Nephron (organoid): ENCODE results near the gene DCAF6.

Source experiments
- H3K27ac Mint-ChIP-seq, 3 experiments: 2 replicates each; pipeline ENCODE4 v1.8.0; 2020; ENCODE audit warnings: mixed read lengths in 3 of 3, mild to moderate bottlenecking in 2 of 3, moderate library complexity in 1 of 3
- H3K27me3 Mint-ChIP-seq: 2 replicates; pipeline ENCODE4 v1.8.0; 2021; ENCODE audit warnings: low read depth, mild to moderate bottlenecking, moderate library complexity, mixed read lengths
- H3K36me3 Mint-ChIP-seq: 2 replicates; pipeline ENCODE4 v1.8.0; 2020; ENCODE audit warnings: low read depth, mixed read lengths
- H3K4me1 Mint-ChIP-seq: 2 replicates; pipeline ENCODE4 v1.8.0; 2020; ENCODE audit warnings: mixed read lengths
- H3K4me3 Mint-ChIP-seq, 3 experiments: 2 replicates each; pipeline ENCODE4 v1.8.0; 2020; ENCODE audit warnings: mild to moderate bottlenecking in 3 of 3, mixed read lengths in 3 of 3, moderate library complexity in 2 of 3
- H3K9me3 Mint-ChIP-seq: 2 replicates; pipeline ENCODE4 v1.8.0; 2020; ENCODE audit warnings: mixed read lengths
- CTCF ChIP-seq, 3 experiments: fragments of 200-600 bp; sonication (generic); IDR thresholded peaks; one replicate each; pipeline ENCODE4 v1.5.0; 2021; ENCODE audit warnings: antibody characterized with exemption in 3 of 3; ENCODE audit not compliant: unreplicated experiment in 3 of 3

Gene DCAF6

GRCh38 chr1:167899253-167899681, 37.2 kb upstream of the DCAF6 start:
- no peaks in the 10 kb centered on the region for H3K36me3 Mint-ChIP-seq
- no peak overlapping the region for H3K27ac Mint-ChIP-seq
- H3K9me3 Mint-ChIP-seq: no peaks in the 10 kb centered on the region
- H3K4me3 Mint-ChIP-seq: no peak overlapping the region
- peaks cover 5% of the 10 kb centered on the region for H3K4me1 Mint-ChIP-seq
- TF ChIP-seq CTCF (IDR thresholded peaks at IDR 0.05; ENCODE audit: unreplicated experiment in 3 of 3): no peak
- no peaks in the 10 kb centered on the region for H3K27me3 Mint-ChIP-seq

- no peak for TF ChIP-seq CTCF (IDR thresholded peaks at IDR 0.05; ENCODE audit: unreplicated experiment in 3 of 3)
- no peak overlapping the region for H3K27ac Mint-ChIP-seq
- no peak overlapping the region for H3K4me3 Mint-ChIP-seq
- no peaks in the 10 kb centered on the region for H3K27me3 Mint-ChIP-seq
- H3K9me3 Mint-ChIP-seq: no peaks in the 10 kb centered on the region
- H3K4me1 Mint-ChIP-seq: peaks cover 21% of the 10 kb centered on the region
- H3K36me3 Mint-ChIP-seq: no peaks in the 10 kb centered on the region
Observed at GRCh38 chr1:167900907-167901306, 35.6 kb upstream of the DCAF6 start.

GRCh38 chr1:167904652-167905130, 31.8 kb upstream of the DCAF6 start:
- peak overlapping the region; percentile 43 to 79 (median 72) for H3K27ac Mint-ChIP-seq
- H3K4me1 Mint-ChIP-seq: peaks cover 22% of the 10 kb centered on the region
- H3K4me3 Mint-ChIP-seq: peak overlapping the region in 1 of 3 experiments; percentile 3
- H3K9me3 Mint-ChIP-seq: peaks cover 6% of the 10 kb centered on the region
- H3K36me3 Mint-ChIP-seq: no peaks in the 10 kb centered on the region
- TF ChIP-seq CTCF (IDR thresholded peaks at IDR 0.05; ENCODE audit: unreplicated experiment in 3 of 3): no peak
- H3K27me3 Mint-ChIP-seq: no peaks in the 10 kb centered on the region

- Mint-ChIP-seq H3K27me3 (no peaks in the 10 kb centered on the region), H3K9me3 (peaks cover 9% of the 10 kb centered on the region)
- TF ChIP-seq CTCF (IDR thresholded peaks at IDR 0.05; ENCODE audit: unreplicated experiment in 3 of 3): no peak
Observed at GRCh38 chr1:167905182-167905581, 31.3 kb upstream of the DCAF6 start.

GRCh38 chr1:167905671-167906070, 30.8 kb upstream of the DCAF6 start:
- Mint-ChIP-seq H3K4me3 (no peak overlapping the region), H3K9me3 (peaks cover 12% of the 10 kb centered on the region), H3K27ac (peak overlapping the region; percentile 43 to 79 (median 72)), H3K4me1 (peaks cover 22% of the 10 kb centered on the region), H3K36me3 (peaks cover 4% of the 10 kb centered on the region), H3K27me3 (no peaks in the 10 kb centered on the region)
- no peak for TF ChIP-seq CTCF (IDR thresholded peaks at IDR 0.05; ENCODE audit: unreplicated experiment in 3 of 3)

More at GRCh38 chr1:167905182-167905581, 31.3 kb upstream of the DCAF6 start:
- peaks cover 22% of the 10 kb centered on the region for H3K4me1 Mint-ChIP-seq
- H3K27ac Mint-ChIP-seq: peak overlapping the region; percentile 43 to 79 (median 72)
- H3K36me3 Mint-ChIP-seq: peaks cover 3% of the 10 kb centered on the region
- H3K4me3 Mint-ChIP-seq: no peak overlapping the region

GRCh38 chr1:167909691-167910180, 26.7 kb upstream of the DCAF6 start:
- Mint-ChIP-seq H3K27me3 (no peaks in the 10 kb centered on the region), H3K4me3 (no peak overlapping the region), H3K9me3 (peaks cover 12% of the 10 kb centered on the region), H3K36me3 (peaks cover 13% of the 10 kb centered on the region), H3K4me1 (peaks cover 12% of the 10 kb centered on the region), H3K27ac (no peak overlapping the region)
- no peak for TF ChIP-seq CTCF (IDR thresholded peaks at IDR 0.05; ENCODE audit: unreplicated experiment in 3 of 3)
